Measurements from ENCODE around the gene HSPG2. TPM values are rescaled to one million over a fixed set of nuclear protein-coding genes. Genes with fewer than 3 reads are reported as not detected.

HSPG2 gene
- total and polyA plus RNA-seq, 10 of the 15 experiments (the other 5 are each of a cell fraction or from before 2014, with no cell fraction given) = 0.30 to 3.4 (median 0.73) TPM; not detected in 2

DNA sequence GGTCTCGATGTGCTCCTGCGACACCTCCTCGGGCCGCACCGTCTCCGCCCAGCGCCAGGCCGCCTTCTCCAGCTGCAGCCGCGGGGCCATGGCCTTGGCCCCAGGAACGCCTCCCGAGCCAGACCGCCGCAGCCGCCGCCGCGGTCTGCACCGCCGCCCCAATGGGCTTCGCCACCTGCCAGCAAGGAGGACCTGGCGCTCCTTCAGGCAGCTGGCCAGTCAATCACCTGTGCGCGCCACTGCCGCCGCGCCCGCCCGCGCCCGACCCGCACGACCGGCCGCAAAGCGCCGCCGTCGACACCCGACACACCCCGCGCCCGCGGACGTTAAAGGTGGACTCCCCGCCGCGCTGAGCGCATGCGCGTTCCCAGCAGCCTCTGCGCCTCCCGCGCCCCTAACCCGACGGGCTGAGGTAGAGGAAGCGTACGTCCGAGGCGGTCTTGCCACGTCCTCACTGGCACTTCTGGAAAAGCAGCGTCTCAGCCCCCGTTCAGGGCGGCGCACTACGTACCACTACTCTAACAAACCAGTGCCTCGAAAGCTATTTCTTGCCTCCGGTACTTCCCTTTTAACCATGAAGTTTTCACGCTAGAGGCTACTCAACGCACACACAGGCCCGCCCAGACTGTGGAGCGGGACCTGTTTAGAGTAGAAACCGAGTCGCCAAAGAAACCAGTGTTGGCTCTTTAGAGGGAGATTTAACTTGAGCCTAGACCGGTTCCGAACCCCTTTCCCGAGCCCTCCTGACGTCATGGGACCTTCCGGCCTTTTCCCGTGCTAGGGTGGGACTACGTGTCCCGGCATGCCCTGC, 154.0 kb downstream of the HSPG2 start, which contains the start of gene USP48 (continued):
- TF ChIP-seq, protein P1, sequence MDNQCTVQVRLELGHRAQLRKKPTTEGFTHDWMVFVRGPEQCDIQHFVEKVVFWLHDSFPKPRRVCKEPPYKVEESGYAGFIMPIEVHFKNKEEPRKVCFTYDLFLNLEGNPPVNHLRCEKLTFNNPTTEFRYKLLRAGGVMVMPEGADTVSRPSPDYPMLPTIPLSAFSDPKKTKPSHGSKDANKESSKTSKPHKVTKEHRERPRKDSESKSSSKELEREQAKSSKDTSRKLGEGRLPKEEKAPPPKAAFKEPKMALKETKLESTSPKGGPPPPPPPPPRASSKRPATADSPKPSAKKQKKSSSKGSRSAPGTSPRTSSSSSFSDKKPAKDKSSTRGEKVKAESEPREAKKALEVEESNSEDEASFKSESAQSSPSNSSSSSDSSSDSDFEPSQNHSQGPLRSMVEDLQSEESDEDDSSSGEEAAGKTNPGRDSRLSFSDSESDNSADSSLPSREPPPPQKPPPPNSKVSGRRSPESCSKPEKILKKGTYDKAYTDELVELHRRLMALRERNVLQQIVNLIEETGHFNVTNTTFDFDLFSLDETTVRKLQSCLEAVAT (IDR thresholded peaks at IDR 0.05) = peak; percentile 89
- no peak; the same call in 1 of the 2 replicates for TF ChIP-seq ZBED1 (IDR thresholded peaks at IDR 0.05; ENCODE audit: borderline replicate concordance)
- no peak for TF ChIP-seq MTA3 (IDR thresholded peaks at IDR 0.05; ENCODE audit: borderline replicate concordance, low read length)
- no peak for TF ChIP-seq CBX5 (IDR thresholded peaks at IDR 0.05; ENCODE audit: low read depth)
- TF ChIP-seq SUPT20H (IDR thresholded peaks at IDR 0.05; ENCODE audit: borderline replicate concordance, control insufficient read depth, low read depth, low read length) = no peak
- no peak; the same call in 1 of the 2 replicates for TF ChIP-seq CHD2 (IDR thresholded peaks at IDR 0.05; ENCODE audit: borderline replicate concordance, low read depth, low read length)
- TF ChIP-seq FOXM1 (IDR thresholded peaks at IDR 0.05; ENCODE audit: low read depth, low read length) = no peak
- peak; percentile 98 for TF ChIP-seq CREM (IDR thresholded peaks at IDR 0.05; ENCODE audit: low read depth)
- peak; percentile 20; the same call in 1 of the 2 replicates for TF ChIP-seq TBL1XR1 (IDR thresholded peaks at IDR 0.05; ENCODE audit: low read depth, low read length)
- TF ChIP-seq IRF5 (IDR thresholded peaks at IDR 0.05; ENCODE audit: borderline replicate concordance) = no peak
- TF ChIP-seq GABPA (IDR thresholded peaks at IDR 0.05; ENCODE audit: low read depth) = peak; percentile 82; the same call in 1 of the 2 replicates
- peak; percentile 74 for TF ChIP-seq CBFB (IDR thresholded peaks at IDR 0.05; ENCODE audit: low read depth)
- no peak for TF ChIP-seq RCOR1 (conservative IDR thresholded peaks at IDR 0.05; ENCODE audit: low read depth, low read length)
- TF ChIP-seq SIX5 (IDR thresholded peaks at IDR 0.05; ENCODE audit: low read depth, low read length, severe bottlenecking) = peak; percentile 51
- peak; percentile 98 for TF ChIP-seq ATF7 (IDR thresholded peaks at IDR 0.05; ENCODE audit: low read depth)
- TF ChIP-seq, protein P2, sequence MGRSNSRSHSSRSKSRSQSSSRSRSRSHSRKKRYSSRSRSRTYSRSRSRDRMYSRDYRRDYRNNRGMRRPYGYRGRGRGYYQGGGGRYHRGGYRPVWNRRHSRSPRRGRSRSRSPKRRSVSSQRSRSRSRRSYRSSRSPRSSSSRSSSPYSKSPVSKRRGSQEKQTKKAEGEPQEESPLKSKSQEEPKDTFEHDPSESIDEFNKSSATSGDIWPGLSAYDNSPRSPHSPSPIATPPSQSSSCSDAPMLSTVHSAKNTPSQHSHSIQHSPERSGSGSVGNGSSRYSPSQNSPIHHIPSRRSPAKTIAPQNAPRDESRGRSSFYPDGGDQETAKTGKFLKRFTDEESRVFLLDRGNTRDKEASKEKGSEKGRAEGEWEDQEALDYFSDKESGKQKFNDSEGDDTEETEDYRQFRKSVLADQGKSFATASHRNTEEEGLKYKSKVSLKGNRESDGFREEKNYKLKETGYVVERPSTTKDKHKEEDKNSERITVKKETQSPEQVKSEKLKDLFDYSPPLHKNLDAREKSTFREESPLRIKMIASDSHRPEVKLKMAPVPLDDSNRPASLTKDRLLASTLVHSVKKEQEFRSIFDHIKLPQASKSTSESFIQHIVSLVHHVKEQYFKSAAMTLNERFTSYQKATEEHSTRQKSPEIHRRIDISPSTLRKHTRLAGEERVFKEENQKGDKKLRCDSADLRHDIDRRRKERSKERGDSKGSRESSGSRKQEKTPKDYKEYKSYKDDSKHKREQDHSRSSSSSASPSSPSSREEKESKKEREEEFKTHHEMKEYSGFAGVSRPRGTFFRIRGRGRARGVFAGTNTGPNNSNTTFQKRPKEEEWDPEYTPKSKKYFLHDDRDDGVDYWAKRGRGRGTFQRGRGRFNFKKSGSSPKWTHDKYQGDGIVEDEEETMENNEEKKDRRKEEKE (IDR thresholded peaks at IDR 0.05) = no peak
- no peak for TF ChIP-seq MEF2A (IDR thresholded peaks at IDR 0.05; ENCODE audit: insufficient read depth, low read depth, low read length)
- TF ChIP-seq MTA2 (IDR thresholded peaks at IDR 0.05; ENCODE audit: low read depth) = peak; percentile 59
- TF ChIP-seq, protein P3, sequence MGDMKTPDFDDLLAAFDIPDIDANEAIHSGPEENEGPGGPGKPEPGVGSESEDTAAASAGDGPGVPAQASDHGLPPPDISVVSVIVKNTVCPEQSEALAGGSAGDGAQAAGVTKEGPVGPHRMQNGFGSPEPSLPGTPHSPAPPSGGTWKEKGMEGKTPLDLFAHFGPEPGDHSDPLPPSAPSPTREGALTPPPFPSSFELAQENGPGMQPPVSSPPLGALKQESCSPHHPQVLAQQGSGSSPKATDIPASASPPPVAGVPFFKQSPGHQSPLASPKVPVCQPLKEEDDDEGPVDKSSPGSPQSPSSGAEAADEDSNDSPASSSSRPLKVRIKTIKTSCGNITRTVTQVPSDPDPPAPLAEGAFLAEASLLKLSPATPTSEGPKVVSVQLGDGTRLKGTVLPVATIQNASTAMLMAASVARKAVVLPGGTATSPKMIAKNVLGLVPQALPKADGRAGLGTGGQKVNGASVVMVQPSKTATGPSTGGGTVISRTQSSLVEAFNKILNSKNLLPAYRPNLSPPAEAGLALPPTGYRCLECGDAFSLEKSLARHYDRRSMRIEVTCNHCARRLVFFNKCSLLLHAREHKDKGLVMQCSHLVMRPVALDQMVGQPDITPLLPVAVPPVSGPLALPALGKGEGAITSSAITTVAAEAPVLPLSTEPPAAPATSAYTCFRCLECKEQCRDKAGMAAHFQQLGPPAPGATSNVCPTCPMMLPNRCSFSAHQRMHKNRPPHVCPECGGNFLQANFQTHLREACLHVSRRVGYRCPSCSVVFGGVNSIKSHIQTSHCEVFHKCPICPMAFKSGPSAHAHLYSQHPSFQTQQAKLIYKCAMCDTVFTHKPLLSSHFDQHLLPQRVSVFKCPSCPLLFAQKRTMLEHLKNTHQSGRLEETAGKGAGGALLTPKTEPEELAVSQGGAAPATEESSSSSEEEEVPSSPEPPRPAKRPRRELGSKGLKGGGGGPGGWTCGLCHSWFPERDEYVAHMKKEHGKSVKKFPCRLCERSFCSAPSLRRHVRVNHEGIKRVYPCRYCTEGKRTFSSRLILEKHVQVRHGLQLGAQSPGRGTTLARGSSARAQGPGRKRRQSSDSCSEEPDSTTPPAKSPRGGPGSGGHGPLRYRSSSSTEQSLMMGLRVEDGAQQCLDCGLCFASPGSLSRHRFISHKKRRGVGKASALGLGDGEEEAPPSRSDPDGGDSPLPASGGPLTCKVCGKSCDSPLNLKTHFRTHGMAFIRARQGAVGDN (IDR thresholded peaks at IDR 0.05) = peak; percentile 98
- no peak for TF ChIP-seq ZNF622 (IDR thresholded peaks at IDR 0.05)
- TF ChIP-seq MYB (IDR thresholded peaks at IDR 0.05; ENCODE audit: borderline replicate concordance, low read depth, low read length) = peak; percentile 66; the same call in 1 of the 2 replicates

Measured in GM12878 (cell line).